A673 (cell line): ENCODE results near the gene RGS3. TPM values are rescaled to one million over a fixed set of nuclear protein-coding genes. Genes with fewer than 3 reads are reported as not detected.

Source experiments
- BruUV-seq: library from RNA; stranded (reverse); fragments of 400-500 nt; replicated peaks from 2 replicates; lab custom pipeline; 2021; lab: Mats Ljungman, UMichigan
- CTCF ChIA-PET: fragments of 300-600 bp; sonication (Branson Sonifier 250); formaldehyde crosslinking; loops from one replicate; lab custom pipeline; 2022; ENCODE audit warnings: antibody characterized with exemption; lab: Charles Lee
- POLR2A ChIA-PET: fragments of 300-600 bp; sonication (Branson Sonifier 250); formaldehyde crosslinking; loops from one replicate; lab custom pipeline; 2022; ENCODE audit warnings: antibody characterized with exemption; ENCODE audit not compliant: low non-redundant PET; lab: Charles Lee
- DNase-seq: peaks from one replicate; pipeline ENCODE4 v3.0.0-alpha.2; 2015; ENCODE audit warnings: low spot score
- H3K27ac ChIP-seq: fragments of 200-600 bp; sonication (generic); 2 replicates; pipeline ENCODE4 v1.5.1; 2016; ENCODE audit warnings: mixed run types, low read depth, mild to moderate bottlenecking, mixed read lengths, antibody characterized with exemption, low read length; ENCODE audit not compliant: poor library complexity, severe bottlenecking
- H3K27me3 ChIP-seq: fragments of 200-600 bp; sonication (generic); replicated peaks from 2 replicates; pipeline ENCODE4 v1.6.1; 2017; ENCODE audit warnings: mixed run types, low read depth, mild to moderate bottlenecking, mixed read lengths, antibody characterized with exemption, low read length; ENCODE audit not compliant: insufficient read depth, poor library complexity
- H3K36me3 ChIP-seq: fragments of 200-600 bp; sonication (generic); 2 replicates; pipeline ENCODE4 v1.6.1; 2016; ENCODE audit warnings: mixed run types, mild to moderate bottlenecking, mixed read lengths, antibody characterized with exemption, low read length; ENCODE audit not compliant: insufficient read depth, poor library complexity, severe bottlenecking
- H3K4me1 ChIP-seq: fragments of 200-600 bp; sonication (generic); 2 replicates; pipeline ENCODE4 v1.6.1; 2017; ENCODE audit warnings: mixed run types, mild to moderate bottlenecking, mixed read lengths, antibody characterized with exemption, low read length; ENCODE audit not compliant: insufficient read depth, poor library complexity, severe bottlenecking
- H3K4me3 ChIP-seq: fragments of 200-600 bp; sonication (generic); 2 replicates; pipeline ENCODE4 v1.5.1; 2016; ENCODE audit warnings: low read depth, mixed run types, mild to moderate bottlenecking, mixed read lengths, low read length; ENCODE audit not compliant: poor library complexity, severe bottlenecking
- H3K9me3 ChIP-seq: fragments of 200-600 bp; sonication (generic); 2 replicates; pipeline ENCODE4 v1.6.1; 2016; ENCODE audit warnings: mixed run types, low read depth, mild to moderate bottlenecking, mixed read lengths, antibody characterized with exemption, low read length; ENCODE audit not compliant: poor library complexity, severe bottlenecking
- EZH2 ChIP-seq: fragments of 200-600 bp; sonication (generic); IDR thresholded peaks from 2 replicates; pipeline ENCODE4 v1.6.1; 2017; ENCODE audit warnings: borderline replicate concordance, low read depth, mild to moderate bottlenecking, mixed read lengths, antibody characterized with exemption, low read length; ENCODE audit not compliant: poor library complexity, severe bottlenecking
- intact Hi-C: fragments of 100-400 bp; cut with micrococcal nuclease; formaldehyde crosslinking; loops from one replicate; pipeline ENCODE4 v1.10.0; 2022; ENCODE audit not compliant: unreplicated experiment
- total RNA-seq: library from RNA; stranded (reverse); gene quantifications from 2 replicates; pipeline ENCODE4 v1.2.3, GENCODE V29; 2021
- TF ChIP-seq, protein P1 (sequence below): fragments of 300-800, 200-600 bp; sonication (generic); conservative IDR thresholded peaks from 2 replicates; pipeline ENCODE4 v1.5.1; 2017; ENCODE audit warnings: low read depth, mild to moderate bottlenecking, antibody characterized with exemption, low read length, moderate library complexity, mixed read lengths

RGS3 gene
- total RNA-seq, 1 experiment from 2014 or later: 19.2 TPM

DNA sequence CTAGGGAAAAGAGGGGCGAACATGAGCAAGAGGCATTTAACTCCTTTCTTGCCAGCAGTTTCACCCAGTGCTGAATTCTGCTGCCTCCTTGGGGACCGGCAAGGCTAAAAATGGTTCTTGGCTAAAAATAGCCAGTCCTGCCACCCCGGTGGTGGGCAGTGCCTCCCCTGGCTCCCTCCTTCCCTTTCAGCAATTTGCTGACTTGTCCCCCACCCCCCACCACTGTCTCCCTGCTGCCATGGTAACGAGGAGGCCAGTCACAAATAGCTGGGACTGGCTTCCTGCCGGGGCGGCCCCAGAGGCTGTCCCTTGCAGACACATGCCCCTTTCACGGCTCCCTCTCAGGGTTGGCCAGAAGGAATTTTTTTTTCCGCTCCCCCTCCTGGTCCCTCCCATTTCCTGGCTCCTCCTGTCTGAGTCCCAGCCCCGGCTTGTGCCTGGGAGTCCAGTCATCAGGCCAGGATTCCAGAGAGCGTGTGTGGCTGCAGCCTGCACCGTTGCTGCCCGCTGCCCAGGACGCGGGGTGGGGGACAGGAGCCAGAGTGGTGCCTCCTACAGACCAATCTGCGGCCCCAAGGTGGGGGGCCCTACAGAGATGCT is 130.3 kb downstream of the RGS3 start:
- CTCF ChIA-PET: interaction anchor here (0.7 to 6.7 kb wide), 7 partner anchors 8 to 344 kb away, joined by 5 to 203 read pairs (median 10); partner anchors contain the start of gene ALAD
- no peaks in the 10 kb centered on the region for H3K36me3 ChIP-seq
- H3K4me1 ChIP-seq: peaks cover 16% of the 10 kb centered on the region
- no peaks in the 10 kb centered on the region for H3K9me3 ChIP-seq
- peak; percentile 97 for DNase-seq
- H3K27ac ChIP-seq: peak overlapping the region; percentile 70
- no peaks in the 10 kb centered on the region for H3K27me3 ChIP-seq
- TF ChIP-seq, protein P1, sequence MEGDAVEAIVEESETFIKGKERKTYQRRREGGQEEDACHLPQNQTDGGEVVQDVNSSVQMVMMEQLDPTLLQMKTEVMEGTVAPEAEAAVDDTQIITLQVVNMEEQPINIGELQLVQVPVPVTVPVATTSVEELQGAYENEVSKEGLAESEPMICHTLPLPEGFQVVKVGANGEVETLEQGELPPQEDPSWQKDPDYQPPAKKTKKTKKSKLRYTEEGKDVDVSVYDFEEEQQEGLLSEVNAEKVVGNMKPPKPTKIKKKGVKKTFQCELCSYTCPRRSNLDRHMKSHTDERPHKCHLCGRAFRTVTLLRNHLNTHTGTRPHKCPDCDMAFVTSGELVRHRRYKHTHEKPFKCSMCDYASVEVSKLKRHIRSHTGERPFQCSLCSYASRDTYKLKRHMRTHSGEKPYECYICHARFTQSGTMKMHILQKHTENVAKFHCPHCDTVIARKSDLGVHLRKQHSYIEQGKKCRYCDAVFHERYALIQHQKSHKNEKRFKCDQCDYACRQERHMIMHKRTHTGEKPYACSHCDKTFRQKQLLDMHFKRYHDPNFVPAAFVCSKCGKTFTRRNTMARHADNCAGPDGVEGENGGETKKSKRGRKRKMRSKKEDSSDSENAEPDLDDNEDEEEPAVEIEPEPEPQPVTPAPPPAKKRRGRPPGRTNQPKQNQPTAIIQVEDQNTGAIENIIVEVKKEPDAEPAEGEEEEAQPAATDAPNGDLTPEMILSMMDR: no peak
- intact Hi-C loops: loop anchor here (5.0 to 10.0 kb wide), 2 partner anchors 191 to 319 kb away; partner anchors contain the start of genes ALAD, CDC26 and PRPF4
- peak overlapping the region; percentile 45 for H3K4me3 ChIP-seq
- no TSS peak for BruUV-seq
- POLR2A ChIA-PET: interaction anchor here (0.6 to 0.7 kb wide), 3 partner anchors 72 to 946 kb away, joined by 3 to 12 read pairs (median 9); no protein-coding TSS in a partner anchor

- H3K4me1 ChIP-seq: peaks cover 16% of the 10 kb centered on the region
- BruUV-seq: no TSS peak
- H3K36me3 ChIP-seq: no peaks in the 10 kb centered on the region
- no peaks in the 10 kb centered on the region for H3K27me3 ChIP-seq
- TF ChIP-seq, protein P1: no peak
- no peak for TF ChIP-seq EZH2
- no peaks in the 10 kb centered on the region for H3K9me3 ChIP-seq
- H3K4me3 ChIP-seq: peak overlapping the region; percentile 45
- POLR2A ChIA-PET: interaction anchor here (0.6 kb wide), 1 partner anchor 945 kb away, joined by 3 read pairs; no protein-coding TSS in a partner anchor
- CTCF ChIA-PET: interaction anchor here (1.1 to 6.7 kb wide), 2 partner anchors 61 to 193 kb away, joined by 6 to 203 read pairs; partner anchors contain the start of gene ALAD
- no peak for DNase-seq
- intact Hi-C loops: loop anchor here (5.0 to 10.0 kb wide), 2 partner anchors 192 to 320 kb away; partner anchors contain the start of genes ALAD, CDC26 and PRPF4
- peak overlapping the region; percentile 70 for H3K27ac ChIP-seq
These were observed 131.2 kb downstream of the RGS3 start for GRCh38 chr9:113594484-113595299.

GRCh38 chr9:113596616-113597320 is 133.2 kb downstream of the RGS3 start:
- BruUV-seq: no TSS peak
- Histone ChIP-seq H3K36me3 (no peaks in the 10 kb centered on the region), H3K4me3 (no peak overlapping the region), H3K9me3 (no peaks in the 10 kb centered on the region), H3K4me1 (peaks cover 26% of the 10 kb centered on the region), H3K27me3 (no peaks in the 10 kb centered on the region), H3K27ac (no peak overlapping the region)
- ChIA-PET POLR2A (no interaction called here), CTCF (no interaction called here)
- no peak for DNase-seq
- TF ChIP-seq, protein P1: no peak
- TF ChIP-seq EZH2: no peak
- intact Hi-C loops: loop anchor here (10.0 kb wide), 1 partner anchor 322 kb away; the partner anchor contains the start of genes CDC26 and PRPF4
